ENCODE measurements around the gene VIM. TPM values are rescaled to one million over a fixed set of nuclear protein-coding genes. Genes with fewer than 3 reads are reported as not detected.
A peak's percentile ranks its signal among the peaks of the same experiment; 100 is the strongest.

Gene VIM
- 5,277 and 5,556 TPM in 2 replicates for total RNA-seq

- no peak for TF ChIP-seq CTCF (IDR thresholded peaks at IDR 0.05; ENCODE audit: insufficient read depth, low read length, poor library complexity, severe bottlenecking)
- peak; percentile 83 for DNase-seq (ENCODE audit: low read depth)
- no peaks in the 10 kb centered on the region for H3K27me3 ChIP-seq (ENCODE audit: control insufficient read depth, insufficient read depth, low read length)
- H3K4me3 ChIP-seq (ENCODE audit: low read depth, low read length): peak within 1 kb of the TSS; percentile 94
- no peaks in the 10 kb centered on the region for H3K36me3 ChIP-seq (ENCODE audit: control insufficient read depth, insufficient read depth, low read length)
Measured at GRCh38 chr10:17228091-17229015, at the start of gene VIM. Gene VIM (plus strand): TSS chr10:17228241. CDS start chr10:17229423, 1,182 bp downstream.

GRCh38 chr10:17179002-17179401, 49.0 kb upstream of the VIM start:
- H3K27me3 ChIP-seq (ENCODE audit: control insufficient read depth, insufficient read depth, low read length): no peaks in the 10 kb centered on the region
- no peaks in the 10 kb centered on the region for H3K36me3 ChIP-seq (ENCODE audit: control insufficient read depth, insufficient read depth, low read length)
- no peak overlapping the region for H3K4me3 ChIP-seq (ENCODE audit: low read depth, low read length)
- DNase-seq (ENCODE audit: low read depth): no peak
- no peak for TF ChIP-seq CTCF (IDR thresholded peaks at IDR 0.05; ENCODE audit: insufficient read depth, low read length, poor library complexity, severe bottlenecking)

- Histone ChIP-seq H3K4me3 (ENCODE audit: low read depth, low read length) (no peak overlapping the region), H3K27me3 (ENCODE audit: control insufficient read depth, insufficient read depth, low read length) (no peaks in the 10 kb centered on the region), H3K36me3 (ENCODE audit: control insufficient read depth, insufficient read depth, low read length) (no peaks in the 10 kb centered on the region)
- no peak for DNase-seq (ENCODE audit: low read depth)
- no peak for TF ChIP-seq CTCF (IDR thresholded peaks at IDR 0.05; ENCODE audit: insufficient read depth, low read length, poor library complexity, severe bottlenecking)
Measured at GRCh38 chr10:17181110-17181509, 46.9 kb upstream of the VIM start.

- no peak for TF ChIP-seq CTCF (IDR thresholded peaks at IDR 0.05; ENCODE audit: insufficient read depth, low read length, poor library complexity, severe bottlenecking)
- Histone ChIP-seq H3K36me3 (ENCODE audit: control insufficient read depth, insufficient read depth, low read length) (no peaks in the 10 kb centered on the region), H3K4me3 (ENCODE audit: low read depth, low read length) (no peak overlapping the region), H3K27me3 (ENCODE audit: control insufficient read depth, insufficient read depth, low read length) (no peaks in the 10 kb centered on the region)
- no peak for DNase-seq (ENCODE audit: low read depth)
Measured at GRCh38 chr10:17181751-17182150, 46.3 kb upstream of the VIM start.

GRCh38 chr10:17183110-17183509, 44.9 kb upstream of the VIM start:
- Histone ChIP-seq H3K4me3 (ENCODE audit: low read depth, low read length) (no peak overlapping the region), H3K27me3 (ENCODE audit: control insufficient read depth, insufficient read depth, low read length) (no peaks in the 10 kb centered on the region), H3K36me3 (ENCODE audit: control insufficient read depth, insufficient read depth, low read length) (no peaks in the 10 kb centered on the region)
- TF ChIP-seq CTCF (IDR thresholded peaks at IDR 0.05; ENCODE audit: insufficient read depth, low read length, poor library complexity, severe bottlenecking): no peak
- DNase-seq (ENCODE audit: low read depth): no peak
